ENCODE measurements around the gene COQ8A. TPM values are rescaled to one million over a fixed set of nuclear protein-coding genes. Genes with fewer than 3 reads are reported as not detected.
A peak's percentile ranks its signal among the peaks of the same experiment; 100 is the strongest.

COQ8A gene
- total RNA-seq, 4 donors from 2014 or later: 73.1 to 118 (median 80.9) TPM

DNA sequence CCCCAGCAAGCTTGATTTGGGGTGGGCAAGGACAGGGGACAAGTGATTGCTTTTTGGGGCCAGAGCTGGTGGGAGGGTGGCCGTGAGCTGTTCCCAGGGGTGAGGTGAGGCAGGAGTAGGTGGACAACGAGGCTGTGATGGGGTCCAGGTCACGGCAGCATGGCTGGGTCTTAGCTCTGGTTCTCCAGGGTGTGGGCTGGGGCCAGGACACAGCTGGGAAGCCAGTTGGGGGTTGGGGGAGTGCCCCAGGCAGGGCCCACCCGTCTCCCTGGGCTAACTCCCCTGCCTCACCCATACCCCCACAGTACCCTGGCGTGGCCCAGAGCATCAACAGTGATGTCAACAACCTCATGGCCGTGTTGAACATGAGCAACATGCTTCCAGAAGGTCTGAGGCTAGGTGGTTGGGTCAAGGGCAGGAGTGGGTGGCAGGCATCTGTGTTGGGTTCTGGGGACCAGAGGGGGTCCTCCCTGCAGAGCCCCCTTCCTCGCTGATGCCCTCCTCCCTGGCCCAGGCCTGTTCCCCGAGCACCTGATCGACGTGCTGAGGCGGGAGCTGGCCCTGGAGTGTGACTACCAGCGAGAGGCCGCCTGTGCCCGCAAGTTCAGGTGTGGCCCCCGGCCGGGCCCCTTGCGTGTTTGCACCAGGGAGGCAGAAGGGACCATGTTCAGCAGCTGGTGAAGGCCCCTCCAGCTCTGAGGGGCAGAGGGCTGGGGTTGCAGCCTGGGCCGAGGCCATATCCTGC is 43.3 kb downstream of the COQ8A start:
- no peak for DNase-seq (ENCODE audit: extremely low spot score)
- Histone ChIP-seq H3K9me3 (no peaks in the 10 kb centered on the region), H3K27ac (replicated peaks in 1 of 4) (peak overlapping the region in 3 of 4 donors; percentile 20 to 81 (median 52)), H3K36me3 (peaks cover 25 to 96% (median 82%) of the 10 kb centered on the region in 4 donors), H3K4me3 (no peak overlapping the region), H3K4me1 (peaks cover 25 to 68% (median 44%) of the 10 kb centered on the region in 4 donors), H3K27me3 (no peaks in the 10 kb centered on the region)
- 94% methylated on average over 13 of the region's 18 CpGs for WGBS
- intact Hi-C loops (cut with DNase I): no loop called here
- TF ChIP-seq POLR2AphosphoS5 (IDR thresholded peaks at IDR 0.05) (no peak), POLR2A (IDR thresholded peaks at IDR 0.05; ENCODE audit: low read depth) (no peak), EP300 (IDR thresholded peaks at IDR 0.05) (no peak)
- TF ChIP-seq, protein P1, sequence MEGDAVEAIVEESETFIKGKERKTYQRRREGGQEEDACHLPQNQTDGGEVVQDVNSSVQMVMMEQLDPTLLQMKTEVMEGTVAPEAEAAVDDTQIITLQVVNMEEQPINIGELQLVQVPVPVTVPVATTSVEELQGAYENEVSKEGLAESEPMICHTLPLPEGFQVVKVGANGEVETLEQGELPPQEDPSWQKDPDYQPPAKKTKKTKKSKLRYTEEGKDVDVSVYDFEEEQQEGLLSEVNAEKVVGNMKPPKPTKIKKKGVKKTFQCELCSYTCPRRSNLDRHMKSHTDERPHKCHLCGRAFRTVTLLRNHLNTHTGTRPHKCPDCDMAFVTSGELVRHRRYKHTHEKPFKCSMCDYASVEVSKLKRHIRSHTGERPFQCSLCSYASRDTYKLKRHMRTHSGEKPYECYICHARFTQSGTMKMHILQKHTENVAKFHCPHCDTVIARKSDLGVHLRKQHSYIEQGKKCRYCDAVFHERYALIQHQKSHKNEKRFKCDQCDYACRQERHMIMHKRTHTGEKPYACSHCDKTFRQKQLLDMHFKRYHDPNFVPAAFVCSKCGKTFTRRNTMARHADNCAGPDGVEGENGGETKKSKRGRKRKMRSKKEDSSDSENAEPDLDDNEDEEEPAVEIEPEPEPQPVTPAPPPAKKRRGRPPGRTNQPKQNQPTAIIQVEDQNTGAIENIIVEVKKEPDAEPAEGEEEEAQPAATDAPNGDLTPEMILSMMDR (IDR thresholded peaks at IDR 0.05): no peak

DNA sequence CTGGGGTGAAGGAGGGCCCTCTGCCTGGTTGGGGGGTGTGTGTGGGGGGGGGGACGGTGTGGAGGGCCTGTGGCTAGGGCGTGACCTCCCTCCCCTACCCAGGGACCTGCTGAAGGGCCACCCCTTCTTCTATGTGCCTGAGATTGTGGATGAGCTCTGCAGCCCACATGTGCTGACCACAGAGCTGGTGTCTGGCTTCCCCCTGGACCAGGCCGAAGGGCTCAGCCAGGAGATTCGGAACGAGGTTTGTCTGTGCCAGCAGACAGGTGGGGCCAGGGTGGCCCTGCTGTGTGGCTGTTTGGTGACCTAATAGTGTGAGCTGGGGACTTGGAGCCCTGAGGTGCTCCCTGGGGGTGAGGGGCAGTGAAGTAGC is 43.9 kb downstream of the COQ8A start:
- DNase-seq (ENCODE audit: extremely low spot score): peak; percentile 90
- Histone ChIP-seq H3K4me1 (peaks cover 30 to 66% (median 48%) of the 10 kb centered on the region in 4 donors), H3K4me3 (no peak overlapping the region), H3K9me3 (no peaks in the 10 kb centered on the region), H3K36me3 (peaks cover 25 to 91% (median 78%) of the 10 kb centered on the region in 4 donors), H3K27ac (replicated peaks in 1 of 4) (peak overlapping the region in 3 of 4 donors; percentile 20 to 81 (median 52)), H3K27me3 (no peaks in the 10 kb centered on the region)
- TF ChIP-seq POLR2A (IDR thresholded peaks at IDR 0.05; ENCODE audit: low read depth): no peak
- TF ChIP-seq, protein P1 (IDR thresholded peaks at IDR 0.05): no peak
- TF ChIP-seq POLR2AphosphoS5 (IDR thresholded peaks at IDR 0.05): no peak
- no peak for TF ChIP-seq EP300 (IDR thresholded peaks at IDR 0.05)
- WGBS: 69% methylated on average over 3 of the region's 5 CpGs
- intact Hi-C loops (cut with DNase I): no loop called here

DNA sequence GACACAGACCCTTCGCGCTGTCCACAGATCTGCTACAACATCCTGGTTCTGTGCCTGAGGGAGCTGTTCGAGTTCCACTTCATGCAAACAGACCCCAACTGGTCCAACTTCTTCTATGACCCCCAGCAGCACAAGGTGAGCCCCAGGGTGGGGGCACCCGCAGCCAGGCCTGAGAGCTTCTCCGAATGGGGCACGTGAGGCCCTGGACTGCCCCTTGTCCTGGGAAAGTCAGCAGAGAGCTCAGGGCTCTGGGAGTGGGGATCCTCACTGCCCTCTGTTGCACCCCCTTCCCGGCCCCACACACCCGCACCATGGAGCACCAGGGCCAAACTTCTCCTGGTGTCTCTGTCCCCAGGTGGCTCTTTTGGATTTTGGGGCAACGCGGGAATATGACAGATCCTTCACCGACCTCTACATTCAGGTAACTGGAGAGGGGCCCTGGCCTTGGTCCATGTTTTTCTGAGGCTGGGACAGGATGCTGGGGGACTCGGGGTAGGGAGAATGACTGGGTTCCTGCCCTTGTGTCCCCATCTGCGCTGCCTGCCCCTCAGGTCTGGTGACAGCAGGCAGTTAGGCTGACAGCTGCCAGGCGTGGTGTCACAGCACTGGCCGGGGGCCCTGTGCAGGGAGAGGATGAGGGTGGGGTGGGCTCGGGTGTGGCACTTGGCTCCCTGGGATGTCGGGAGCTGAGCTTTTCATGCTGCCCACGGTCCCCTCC is 44.6 kb downstream of the COQ8A start:
- peak overlapping the region in 3 of 4 donors; percentile 20 to 81 (median 20) for H3K27ac ChIP-seq (replicated peaks in 1 of 4)
- no peaks in the 10 kb centered on the region for H3K9me3 ChIP-seq
- intact Hi-C loops (cut with DNase I): no loop called here
- peaks cover 35 to 67% (median 52%) of the 10 kb centered on the region in 4 donors for H3K4me1 ChIP-seq
- TF ChIP-seq POLR2A (IDR thresholded peaks at IDR 0.05; ENCODE audit: low read depth) (no peak), EP300 (IDR thresholded peaks at IDR 0.05) (no peak), POLR2AphosphoS5 (IDR thresholded peaks at IDR 0.05) (no peak)
- TF ChIP-seq, protein P1 (IDR thresholded peaks at IDR 0.05): no peak
- peak; percentile 79 for DNase-seq (ENCODE audit: extremely low spot score)
- peaks cover 25 to 84% (median 72%) of the 10 kb centered on the region in 4 donors for H3K36me3 ChIP-seq
- 84% methylated on average over 9 of the region's 18 CpGs for WGBS
- no peaks in the 10 kb centered on the region for H3K27me3 ChIP-seq
- H3K4me3 ChIP-seq: no peak overlapping the region

DNA sequence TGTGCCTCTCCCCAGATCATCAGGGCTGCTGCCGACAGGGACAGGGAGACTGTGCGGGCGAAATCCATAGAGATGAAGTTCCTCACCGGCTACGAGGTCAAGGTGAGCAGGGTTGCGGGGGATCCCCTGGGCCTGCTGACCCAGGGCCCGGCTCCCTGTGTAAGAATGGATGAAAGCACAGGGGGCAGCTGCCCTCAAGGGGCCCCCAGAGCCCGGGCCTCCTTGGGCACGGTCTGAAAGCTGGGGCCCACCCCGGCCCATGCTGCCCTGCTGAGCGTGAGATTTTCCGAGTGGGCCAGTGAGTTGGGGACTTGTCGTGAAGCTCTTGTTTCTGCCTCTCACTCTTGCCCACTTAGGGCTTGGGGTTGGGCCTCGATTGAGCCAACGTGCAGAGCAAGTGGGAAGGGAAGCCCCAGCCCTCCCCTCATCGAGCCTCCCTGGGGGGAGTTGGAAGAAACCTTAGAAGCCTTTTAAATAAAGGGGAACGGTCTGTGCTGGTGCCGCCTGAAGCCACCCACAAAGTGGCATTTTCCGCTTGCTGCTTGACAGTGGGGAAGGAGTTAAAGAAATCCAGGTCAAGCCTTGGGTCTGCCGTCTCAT is 45.2 kb downstream of the COQ8A start:
- Histone ChIP-seq H3K4me1 (peaks cover 38 to 65% (median 56%) of the 10 kb centered on the region in 4 donors), H3K36me3 (peaks cover 25 to 77% (median 68%) of the 10 kb centered on the region in 4 donors), H3K27me3 (no peaks in the 10 kb centered on the region), H3K4me3 (no peak overlapping the region), H3K27ac (replicated peaks in 1 of 4) (peak overlapping the region in 3 of 4 donors; percentile 20 to 81 (median 20)), H3K9me3 (no peaks in the 10 kb centered on the region)
- intact Hi-C loops (cut with DNase I): no loop called here
- TF ChIP-seq POLR2A (IDR thresholded peaks at IDR 0.05; ENCODE audit: low read depth) (no peak), EP300 (IDR thresholded peaks at IDR 0.05) (no peak), POLR2AphosphoS5 (IDR thresholded peaks at IDR 0.05) (no peak)
- TF ChIP-seq, protein P1 (IDR thresholded peaks at IDR 0.05): no peak
- peak; percentile 84 for DNase-seq (ENCODE audit: extremely low spot score)
- 82% methylated on average over 11 of the region's 20 CpGs for WGBS

Data from esophagus muscularis mucosa (tissue), 4 donors.